CD4-positive, alpha-beta T cell treated with Interferon gamma for 1 hour (primary cell): Measurements from ENCODE around the gene LRCH1.

Source experiments
- DNase-seq: peaks from one replicate; pipeline ENCODE4 v3.0.0-alpha.2; 2020

The LRCH1 gene

GRCh38 chr13:46595136-46595884 lies 42.3 kb downstream of the LRCH1 start:
- peak; percentile 27 for DNase-seq

- no peak for DNase-seq
These were observed 42.9 kb downstream of the LRCH1 start for GRCh38 chr13:46595885-46596275.

GRCh38 chr13:46596466-46596865 lies 43.5 kb downstream of the LRCH1 start:
- DNase-seq, result no peak

- no peak for DNase-seq
These were observed 45.3 kb downstream of the LRCH1 start for GRCh38 chr13:46598140-46598819.

- DNase-seq, result no peak
These were observed 45.8 kb downstream of the LRCH1 start for GRCh38 chr13:46598820-46599180.

GRCh38 chr13:46600943-46601311 lies 48.0 kb downstream of the LRCH1 start:
- no peak for DNase-seq

GRCh38 chr13:46602531-46602930 lies 49.6 kb downstream of the LRCH1 start:
- no peak for DNase-seq

GRCh38 chr13:46603165-46603603 lies 50.2 kb downstream of the LRCH1 start:
- no peak for DNase-seq

- DNase-seq, result no peak
These were observed 51.4 kb downstream of the LRCH1 start for GRCh38 chr13:46604226-46604990.

- DNase-seq, result no peak
These were observed 52.3 kb downstream of the LRCH1 start for GRCh38 chr13:46605076-46605824.

GRCh38 chr13:46605825-46606554 lies 53.0 kb downstream of the LRCH1 start:
- no peak for DNase-seq

- no peak for DNase-seq
These were observed 54.0 kb downstream of the LRCH1 start for GRCh38 chr13:46606970-46607369.

- DNase-seq, result no peak
These were observed 55.0 kb downstream of the LRCH1 start for GRCh38 chr13:46607768-46608564.

GRCh38 chr13:46609052-46609451 lies 56.1 kb downstream of the LRCH1 start:
- no peak for DNase-seq

GRCh38 chr13:46609726-46610125 lies 56.8 kb downstream of the LRCH1 start:
- no peak for DNase-seq

GRCh38 chr13:46612267-46612666 lies 59.3 kb downstream of the LRCH1 start:
- no peak for DNase-seq

- no peak for DNase-seq
These were observed 60.6 kb downstream of the LRCH1 start for GRCh38 chr13:46613409-46614049.

- DNase-seq, result no peak
These were observed 61.6 kb downstream of the LRCH1 start for GRCh38 chr13:46614582-46614981.

- DNase-seq, result no peak
These were observed 63.0 kb downstream of the LRCH1 start for GRCh38 chr13:46615888-46616531.

GRCh38 chr13:46617229-46617721 lies 64.3 kb downstream of the LRCH1 start:
- DNase-seq, result no peak
